Measurements from ENCODE around the gene ZCCHC24. TPM values are rescaled to one million over a fixed set of nuclear protein-coding genes. Genes with fewer than 3 reads are reported as not detected.
"Not testable (repeated sequence)": the region's sequence is repeated elsewhere in the genome, so short reads cannot be mapped to it uniquely, and the experiment has no call there.

ZCCHC24 gene
- total RNA-seq, 1 experiment from 2014 or later: 6.0 TPM

DNA sequence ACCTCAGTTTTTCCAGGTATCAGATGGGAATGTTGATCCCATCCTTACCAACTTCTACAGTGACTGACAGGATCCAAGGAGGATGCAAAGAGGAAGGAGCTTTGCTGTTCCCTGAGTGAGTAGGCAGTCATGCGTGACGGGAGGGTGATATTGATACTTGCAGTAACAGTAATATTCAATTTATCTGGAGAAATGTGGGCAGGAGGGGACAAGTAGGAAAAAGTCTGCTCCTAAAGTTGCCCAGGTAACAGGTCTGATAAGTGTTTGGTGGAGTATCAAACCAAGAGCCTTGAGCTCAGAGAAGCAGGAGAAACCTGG, 3.3 kb upstream of the ZCCHC24 start:
- intact Hi-C loops (cut with micrococcal nuclease; ENCODE audit: unreplicated experiment): loop anchor here (5.0 to 10.0 kb wide), 2 partner anchors 46 to 294 kb away; no protein-coding TSS in a partner anchor
- H3F3A ChIP-seq (ENCODE audit: insufficient read depth, low read depth): peaks cover 18% of the 10 kb centered on the region; the same call in 1 of the 2 replicates
- CTCF ChIA-PET: no interaction called here

DNA sequence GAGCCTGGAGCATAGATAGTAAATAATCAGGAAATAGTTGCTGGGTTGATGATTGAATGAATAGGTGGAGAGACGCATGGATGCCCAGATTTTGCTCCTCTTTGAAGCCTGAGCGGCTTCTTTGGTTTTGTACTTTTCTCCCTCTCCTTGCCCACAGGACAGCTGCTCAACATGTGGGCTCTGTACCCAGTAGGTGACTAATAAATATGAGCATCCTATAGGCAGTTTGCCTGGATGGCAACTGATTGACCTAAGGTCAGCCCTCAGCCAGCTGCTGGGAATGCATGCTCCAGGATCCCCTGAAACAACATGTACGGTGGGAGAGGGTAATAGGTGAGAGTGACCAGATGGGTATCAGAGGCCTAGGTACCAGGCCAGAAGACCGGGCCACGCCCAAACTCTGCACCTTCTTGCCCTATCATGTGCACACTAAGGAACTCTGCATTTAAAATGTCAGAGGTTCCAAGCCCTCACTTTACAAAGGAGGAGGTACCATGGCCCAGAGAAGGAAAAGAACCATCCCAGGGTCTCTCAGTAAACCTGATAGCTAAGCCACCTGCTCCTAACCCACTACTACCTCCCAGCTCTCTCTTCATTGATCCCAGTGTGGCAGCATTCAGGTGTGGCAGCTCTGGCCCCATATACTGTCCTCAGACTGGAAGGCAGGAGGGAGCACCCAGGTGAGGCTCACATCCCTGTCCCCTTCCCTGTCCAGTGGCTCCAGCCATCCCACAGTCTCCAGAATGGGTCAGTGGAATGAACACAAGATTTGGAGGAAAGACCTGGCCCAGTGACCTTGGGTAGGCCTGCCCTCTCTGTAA, 2.7 kb upstream of the ZCCHC24 start:
- ChIA-PET CTCF (interaction anchor here (0.6 kb wide), 1 partner anchor 59 kb away, joined by 3 read pairs; no protein-coding TSS in a partner anchor), POLR2A (ENCODE audit: unreplicated experiment) (interaction anchor here (0.6 kb wide), 1 partner anchor 48 kb away, joined by 3 read pairs; no protein-coding TSS in a partner anchor)
- intact Hi-C loops (cut with micrococcal nuclease; ENCODE audit: unreplicated experiment): loop anchor here (5.0 to 10.0 kb wide), 2 partner anchors 46 to 293 kb away; no protein-coding TSS in a partner anchor
- no peaks in the 10 kb centered on the region for H3K36me3 ChIP-seq (ENCODE audit: low read depth)
- H3K27me3 ChIP-seq (ENCODE audit: insufficient read depth, low read depth): no peaks in the 10 kb centered on the region
- H3K4me1 ChIP-seq (replicated peaks; ENCODE audit: insufficient read depth): peaks cover 36% of the 10 kb centered on the region
- H3F3A ChIP-seq (ENCODE audit: insufficient read depth, low read depth): peaks cover 18% of the 10 kb centered on the region; the same call in 1 of the 2 replicates
- H3K9me2 ChIP-seq (ENCODE audit: insufficient read depth): no peaks in the 10 kb centered on the region
- no peaks in the 10 kb centered on the region for H3K9me3 ChIP-seq (ENCODE audit: insufficient read depth, low read depth)
- no TSS peak for BruUV-seq (replicated peaks)
- H3K79me2 ChIP-seq (ENCODE audit: low read depth): peaks cover 9% of the 10 kb centered on the region
- TF ChIP-seq, protein P1, sequence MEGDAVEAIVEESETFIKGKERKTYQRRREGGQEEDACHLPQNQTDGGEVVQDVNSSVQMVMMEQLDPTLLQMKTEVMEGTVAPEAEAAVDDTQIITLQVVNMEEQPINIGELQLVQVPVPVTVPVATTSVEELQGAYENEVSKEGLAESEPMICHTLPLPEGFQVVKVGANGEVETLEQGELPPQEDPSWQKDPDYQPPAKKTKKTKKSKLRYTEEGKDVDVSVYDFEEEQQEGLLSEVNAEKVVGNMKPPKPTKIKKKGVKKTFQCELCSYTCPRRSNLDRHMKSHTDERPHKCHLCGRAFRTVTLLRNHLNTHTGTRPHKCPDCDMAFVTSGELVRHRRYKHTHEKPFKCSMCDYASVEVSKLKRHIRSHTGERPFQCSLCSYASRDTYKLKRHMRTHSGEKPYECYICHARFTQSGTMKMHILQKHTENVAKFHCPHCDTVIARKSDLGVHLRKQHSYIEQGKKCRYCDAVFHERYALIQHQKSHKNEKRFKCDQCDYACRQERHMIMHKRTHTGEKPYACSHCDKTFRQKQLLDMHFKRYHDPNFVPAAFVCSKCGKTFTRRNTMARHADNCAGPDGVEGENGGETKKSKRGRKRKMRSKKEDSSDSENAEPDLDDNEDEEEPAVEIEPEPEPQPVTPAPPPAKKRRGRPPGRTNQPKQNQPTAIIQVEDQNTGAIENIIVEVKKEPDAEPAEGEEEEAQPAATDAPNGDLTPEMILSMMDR (conservative IDR thresholded peaks at IDR 0.05): no peak
- TF ChIP-seq EZH2 (IDR thresholded peaks at IDR 0.05; ENCODE audit: low read depth): no peak
- H4K20me1 ChIP-seq (ENCODE audit: insufficient read depth): no peaks in the 10 kb centered on the region
- DNase-seq: no peak
- peak overlapping the region; percentile 43 for H3K4me2 ChIP-seq
- no peak overlapping the region for H3K4me3 ChIP-seq
- no peak overlapping the region for H2AFZ ChIP-seq
- H3K27ac ChIP-seq: no peak overlapping the region

More for the DNA sequence above, 3.3 kb upstream of the ZCCHC24 start:
- no peak overlapping the region for H3K27ac ChIP-seq
- H3K79me2 ChIP-seq (ENCODE audit: low read depth): 0 out of 2 replicates have a peak, but pooled peaks cover 4% of the 10 kb centered on the region
- no peaks in the 10 kb centered on the region for H3K9me2 ChIP-seq (ENCODE audit: insufficient read depth)
- BruUV-seq (replicated peaks): no TSS peak
- peaks cover 31% of the 10 kb centered on the region for H3K4me1 ChIP-seq (replicated peaks; ENCODE audit: insufficient read depth)
- no peaks in the 10 kb centered on the region for H3K9me3 ChIP-seq (ENCODE audit: insufficient read depth, low read depth)
- no peak overlapping the region for H2AFZ ChIP-seq
- H3K4me2 ChIP-seq: peak overlapping the region; percentile 43
- H4K20me1 ChIP-seq (ENCODE audit: insufficient read depth): no peaks in the 10 kb centered on the region
- no peak overlapping the region for H3K4me3 ChIP-seq
- POLR2A ChIA-PET (ENCODE audit: unreplicated experiment): interaction anchor here (0.6 kb wide), 1 partner anchor 48 kb away, joined by 3 read pairs; no protein-coding TSS in a partner anchor
- H3K27me3 ChIP-seq (ENCODE audit: insufficient read depth, low read depth): no peaks in the 10 kb centered on the region
- DNase-seq: no peak
- no peak for TF ChIP-seq EZH2 (IDR thresholded peaks at IDR 0.05; ENCODE audit: low read depth)
- TF ChIP-seq, protein P1 (conservative IDR thresholded peaks at IDR 0.05): no peak
- no peaks in the 10 kb centered on the region for H3K36me3 ChIP-seq (ENCODE audit: low read depth)

- H4K20me1 ChIP-seq (ENCODE audit: insufficient read depth); CTCF ChIA-PET; DNase-seq; H2AFZ ChIP-seq; H3K4me3 ChIP-seq; H3K27ac ChIP-seq; H3K9me2 ChIP-seq (ENCODE audit: insufficient read depth); H3K9me3 ChIP-seq (ENCODE audit: insufficient read depth, low read depth); H3K36me3 ChIP-seq (ENCODE audit: low read depth); H3K4me2 ChIP-seq; BruUV-seq (replicated peaks); POLR2A ChIA-PET (ENCODE audit: unreplicated experiment); H3K27me3 ChIP-seq (ENCODE audit: insufficient read depth, low read depth): not testable (repeated sequence)
- peaks cover 18% of the 10 kb centered on the region; the same call in 1 of the 2 replicates for H3F3A ChIP-seq (ENCODE audit: insufficient read depth, low read depth)
- H3K79me2 ChIP-seq (ENCODE audit: low read depth): peaks cover 17% of the 10 kb centered on the region
- peaks cover 38% of the 10 kb centered on the region for H3K4me1 ChIP-seq (replicated peaks; ENCODE audit: insufficient read depth)
- intact Hi-C loops (cut with micrococcal nuclease; ENCODE audit: unreplicated experiment): loop anchor here (5.0 to 10.0 kb wide), 2 partner anchors 45 to 292 kb away; no protein-coding TSS in a partner anchor
Observed at GRCh38 chr10:79447249-79447648, 1.8 kb upstream of the ZCCHC24 start.

Measured in PC-9 (cell line).